WERI-Rb-1 (cell line): ENCODE data around the gene COL20A1.

Source experiments
- DNase-seq: peaks from one replicate; pipeline ENCODE4 v3.0.0-alpha.2; 2020
- H3K27ac ChIP-seq: fragments of 250-450 bp; sonication (Bioruptor Pico); 2 replicates; pipeline ENCODE4 v1.5.1; 2020; ENCODE audit warnings: mild to moderate bottlenecking, moderate library complexity
- H3K27me3 ChIP-seq: fragments of 250-450 bp; sonication (Bioruptor Pico); 2 replicates; pipeline ENCODE4 v1.5.1; 2021; ENCODE audit warnings: mild to moderate bottlenecking, low read depth, moderate library complexity; ENCODE audit not compliant: insufficient read depth, severe bottlenecking
- H3K36me3 ChIP-seq: fragments of 250-450 bp; sonication (Bioruptor Pico); 2 replicates; pipeline ENCODE4 v1.5.1; 2020; ENCODE audit warnings: mild to moderate bottlenecking, moderate library complexity
- H3K4me3 ChIP-seq: 2 replicates; pipeline ENCODE4 v1.5.1; 2011; ENCODE audit warnings: low read depth, mild to moderate bottlenecking, control low read depth, low read length
- H3K9me3 ChIP-seq: fragments of 250-450 bp; sonication (Bioruptor Pico); 2 replicates; pipeline ENCODE4 v1.5.1; 2021; ENCODE audit warnings: mild to moderate bottlenecking, moderate library complexity; ENCODE audit not compliant: severe bottlenecking
- TF ChIP-seq, protein P1 (sequence below): IDR thresholded peaks from 2 replicates; pipeline ENCODE4 v1.5.1; 2011; ENCODE audit warnings: low read depth, mild to moderate bottlenecking, control low read depth, inconsistent platforms, low read length

COL20A1 gene

DNA sequence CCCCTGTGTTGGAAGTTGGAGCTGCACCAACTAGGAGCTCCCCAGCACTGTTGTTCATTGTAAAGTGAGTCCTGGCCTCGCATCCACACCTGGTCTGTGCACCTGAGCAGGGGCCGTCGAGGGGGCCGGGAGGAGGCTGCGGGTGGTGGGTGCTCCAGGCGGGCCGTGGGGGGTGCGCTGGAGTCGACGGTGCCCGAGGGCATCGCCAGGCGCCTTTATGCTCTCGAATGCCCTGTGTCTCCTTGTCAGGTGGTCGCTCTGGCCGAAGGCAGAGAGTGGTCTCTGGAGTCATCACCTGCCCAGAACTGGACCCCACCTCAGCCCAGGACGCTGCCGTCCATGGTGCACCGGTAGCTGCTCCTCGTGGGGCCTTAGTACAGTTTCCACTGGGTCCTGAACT lies 16.0 kb upstream of the COL20A1 start:
- DNase-seq, result no peak
- TF ChIP-seq, protein P1, sequence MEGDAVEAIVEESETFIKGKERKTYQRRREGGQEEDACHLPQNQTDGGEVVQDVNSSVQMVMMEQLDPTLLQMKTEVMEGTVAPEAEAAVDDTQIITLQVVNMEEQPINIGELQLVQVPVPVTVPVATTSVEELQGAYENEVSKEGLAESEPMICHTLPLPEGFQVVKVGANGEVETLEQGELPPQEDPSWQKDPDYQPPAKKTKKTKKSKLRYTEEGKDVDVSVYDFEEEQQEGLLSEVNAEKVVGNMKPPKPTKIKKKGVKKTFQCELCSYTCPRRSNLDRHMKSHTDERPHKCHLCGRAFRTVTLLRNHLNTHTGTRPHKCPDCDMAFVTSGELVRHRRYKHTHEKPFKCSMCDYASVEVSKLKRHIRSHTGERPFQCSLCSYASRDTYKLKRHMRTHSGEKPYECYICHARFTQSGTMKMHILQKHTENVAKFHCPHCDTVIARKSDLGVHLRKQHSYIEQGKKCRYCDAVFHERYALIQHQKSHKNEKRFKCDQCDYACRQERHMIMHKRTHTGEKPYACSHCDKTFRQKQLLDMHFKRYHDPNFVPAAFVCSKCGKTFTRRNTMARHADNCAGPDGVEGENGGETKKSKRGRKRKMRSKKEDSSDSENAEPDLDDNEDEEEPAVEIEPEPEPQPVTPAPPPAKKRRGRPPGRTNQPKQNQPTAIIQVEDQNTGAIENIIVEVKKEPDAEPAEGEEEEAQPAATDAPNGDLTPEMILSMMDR, result no peak
- Histone ChIP-seq H3K9me3 (no peaks in the 10 kb centered on the region), H3K4me3 (no peak overlapping the region), H3K27ac (no peak overlapping the region), H3K36me3 (peaks cover 54% of the 10 kb centered on the region), H3K27me3 (no peaks in the 10 kb centered on the region)

DNA sequence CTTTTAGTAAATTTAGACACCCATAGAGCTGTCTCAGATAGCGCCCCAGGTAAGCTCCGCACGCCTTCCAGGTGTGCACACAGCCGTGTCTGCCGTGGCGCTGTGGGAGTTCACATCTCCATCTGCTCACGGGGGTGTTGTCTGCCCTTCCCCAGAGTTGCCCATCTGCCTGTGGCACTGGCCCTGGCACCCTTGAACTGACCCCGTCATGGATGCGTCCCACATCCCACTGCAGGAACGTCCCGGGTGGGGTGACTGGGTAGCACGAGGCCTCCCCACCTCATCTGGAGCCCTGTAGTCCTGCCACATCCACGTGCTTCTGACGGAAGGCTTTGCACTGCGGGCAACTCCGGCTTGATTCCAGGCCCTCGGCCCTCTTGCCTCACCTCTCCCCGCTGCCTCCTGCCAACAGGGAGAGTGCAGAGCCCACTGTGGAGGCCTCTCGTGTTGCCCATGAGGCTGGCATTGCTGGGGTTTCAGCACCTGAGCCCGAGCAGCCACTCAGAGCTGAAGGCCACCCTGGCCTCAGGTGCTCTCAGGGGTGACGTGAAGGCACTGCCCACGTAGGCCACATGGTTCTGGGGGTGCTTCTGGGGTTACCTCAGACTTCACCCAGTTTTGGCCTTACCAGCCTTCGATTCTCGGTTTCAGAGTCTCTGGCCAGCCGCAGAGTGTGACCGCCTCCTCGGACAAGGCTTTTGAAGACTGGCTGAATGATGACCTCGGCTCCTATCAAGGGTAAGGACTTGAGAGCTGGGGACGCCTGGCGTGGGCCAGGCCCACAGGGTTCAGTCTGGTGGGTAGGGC lies 15.3 kb upstream of the COL20A1 start:
- peaks cover 54% of the 10 kb centered on the region for H3K36me3 ChIP-seq
- H3K4me3 ChIP-seq, result no peak overlapping the region
- H3K27ac ChIP-seq, result no peak overlapping the region
- H3K9me3 ChIP-seq, result no peaks in the 10 kb centered on the region
- no peaks in the 10 kb centered on the region for H3K27me3 ChIP-seq
- DNase-seq, result no peak
- TF ChIP-seq, protein P1, result no peak

DNA sequence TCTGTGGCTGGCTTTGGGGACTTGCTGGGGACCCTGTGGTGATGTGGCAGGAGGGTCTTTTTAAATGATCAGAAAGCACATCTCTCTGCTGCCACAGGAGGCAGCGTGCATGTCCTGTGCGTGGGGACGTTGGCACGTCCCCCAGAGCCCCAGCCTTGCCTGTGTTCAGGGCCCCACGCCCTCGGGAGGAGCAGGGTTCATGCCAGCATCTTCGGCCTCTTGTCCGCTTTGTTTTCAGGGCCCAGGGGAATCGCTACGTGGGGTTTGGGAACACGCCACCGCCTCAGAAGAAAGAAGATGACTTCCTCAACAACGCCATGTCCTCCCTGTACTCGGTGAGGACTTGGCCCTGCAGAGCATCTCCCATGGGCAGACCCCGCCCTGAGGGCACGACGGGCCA lies 14.3 kb upstream of the COL20A1 start:
- TF ChIP-seq, protein P1, result 0 out of 2 replicates have a peak, but pooled peaks have one; percentile 18
- no peak for DNase-seq
- Histone ChIP-seq H3K4me3 (no peak overlapping the region), H3K9me3 (no peaks in the 10 kb centered on the region), H3K36me3 (peaks cover 60% of the 10 kb centered on the region), H3K27ac (no peak overlapping the region), H3K27me3 (no peaks in the 10 kb centered on the region)

- peaks cover 60% of the 10 kb centered on the region for H3K36me3 ChIP-seq
- H3K9me3 ChIP-seq, result no peaks in the 10 kb centered on the region
- DNase-seq, result no peak
- H3K4me3 ChIP-seq, result no peak overlapping the region
- no peak overlapping the region for H3K27ac ChIP-seq
- TF ChIP-seq, protein P1, result no peak
- H3K27me3 ChIP-seq, result no peaks in the 10 kb centered on the region
Measured at GRCh38 chr20:63279931-63280330, 13.1 kb upstream of the COL20A1 start.

DNA sequence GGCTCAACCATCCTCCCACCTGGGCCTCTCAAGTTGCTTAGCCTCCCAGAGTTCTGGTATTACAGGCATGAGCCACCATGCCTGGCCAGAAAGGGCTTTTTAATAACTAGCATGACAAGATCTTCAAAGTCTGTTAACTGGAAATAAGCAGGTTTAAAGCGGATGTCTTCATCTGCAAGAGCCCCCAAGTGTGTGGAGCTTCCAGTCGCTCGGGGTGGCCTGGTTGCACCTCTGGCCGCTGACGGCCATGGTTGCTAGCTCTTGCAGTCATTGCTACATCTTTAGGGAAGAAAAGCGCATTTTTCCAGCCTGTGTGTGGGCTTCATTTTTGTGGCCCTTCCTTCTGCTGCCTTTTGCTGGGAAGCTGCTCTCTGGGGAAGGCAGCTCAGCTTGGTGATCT lies 12.6 kb upstream of the COL20A1 start:
- no peaks in the 10 kb centered on the region for H3K27me3 ChIP-seq
- no peaks in the 10 kb centered on the region for H3K9me3 ChIP-seq
- H3K4me3 ChIP-seq, result no peak overlapping the region
- H3K27ac ChIP-seq, result no peak overlapping the region
- peaks cover 60% of the 10 kb centered on the region for H3K36me3 ChIP-seq
- TF ChIP-seq, protein P1, result no peak
- no peak for DNase-seq
